HepG2 (cell line): Measurements from ENCODE around the gene PPFIA2. TPM values are rescaled to one million over a fixed set of nuclear protein-coding genes. Genes with fewer than 3 reads are reported as not detected.

Source experiments
- ATAC-seq: fragments of 200-7000 bp; cut with Tn5 transposase; 3 replicates; pipeline ENCODE4 v1.9.1; 2020; ENCODE audit warnings: mild to moderate bottlenecking, moderate library complexity
- BruUV-seq: library from RNA; stranded (reverse); fragments of 400-500 nt; replicated peaks from 2 replicates; lab custom pipeline; 2021; lab: Mats Ljungman, UMichigan
- CTCF ChIA-PET: fragments of 300-600 bp; formaldehyde crosslinking; extraction: SDS; loops from one replicate; lab custom pipeline; 2021; ENCODE audit warnings: low total read pairs, inconsistent platforms, low intra/inter-chr PET ratio; lab: Yijun Ruan, JAX
- POLR2A ChIA-PET: fragments of 350-600 bp; sonication (Branson Sonifier 250); formaldehyde crosslinking; loops from one replicate; lab custom pipeline; 2020; ENCODE audit warnings: antibody characterized with exemption, inconsistent platforms; lab: Yijun Ruan, JAX
- DNase-seq: peaks from one replicate; pipeline ENCODE4 v3.0.0-alpha.2; 2015; ENCODE audit warnings: low spot score
- FAIRE-seq: peaks from 3 replicates; lab custom pipeline; 2011; peaks lifted over from hg19 to GRCh38; lab: Jason Lieb, UNC
- H2AFZ ChIP-seq: one replicate; pipeline ENCODE4 v1.6.1; 2011; ENCODE audit warnings: low read length, inconsistent platforms
- H3K27ac ChIP-seq: fragments of 300-600 bp; 3 replicates; pipeline ENCODE4 v1.8.0; 2011; ENCODE audit warnings: mixed run types, mild to moderate bottlenecking, mixed read lengths, low read length, inconsistent platforms; ENCODE audit not compliant: insufficient read depth; ENCODE audit errors: extremely low read length
- H3K27me3 ChIP-seq, 2 experiments: fragments of 200-600 bp in 1 of 2; 2 replicates in 1 of 2; 3 replicates in 1 of 2; pipeline versions ENCODE4 v1.6.0 to v1.8.0; 2011; ENCODE audit warnings: low read length in 2 of 2, mild to moderate bottlenecking in 2 of 2, moderate library complexity in 2 of 2, inconsistent platforms in 1 of 2; ENCODE audit not compliant: insufficient read depth in 2 of 2, control insufficient read depth in 1 of 2
- H3K36me3 ChIP-seq, 2 experiments: fragments of 200-600 bp in 1 of 2; replicated peaks in 1 of 2; 2 replicates in 1 of 2; 3 replicates in 1 of 2; pipeline versions ENCODE4 v1.5.1 to v1.8.0; 2011; ENCODE audit warnings: low read length in 2 of 2, inconsistent platforms in 1 of 2; ENCODE audit not compliant: insufficient read depth in 2 of 2, control insufficient read depth in 1 of 2
- H3K4me1 ChIP-seq: 2 replicates; pipeline ENCODE4 v1.5.1; 2012; ENCODE audit warnings: low read length, inconsistent platforms; ENCODE audit not compliant: insufficient read depth
- H3K4me2 ChIP-seq: 2 replicates; pipeline ENCODE4 v1.6.0; 2011; ENCODE audit warnings: low read depth, low read length, inconsistent platforms
- H3K4me3 ChIP-seq, 3 experiments: fragments of 200-600 bp in 1 of 3; sonication (generic), shearing (Covaris generic) in 1 of 3; replicated peaks in 1 of 3; 2 replicates each; pipeline ENCODE4 v1.5.1; 2011 to 2016; ENCODE audit warnings: low read length in 3 of 3, inconsistent platforms in 2 of 3, low read depth in 2 of 3, mild to moderate bottlenecking in 2 of 3, control low read depth in 1 of 3, mixed read lengths in 1 of 3; ENCODE audit not compliant: insufficient read depth in 1 of 3
- H3K79me2 ChIP-seq: one replicate; pipeline ENCODE4 v1.6.1; 2011; ENCODE audit warnings: low read length, inconsistent platforms; ENCODE audit not compliant: insufficient read depth
- H3K9ac ChIP-seq: 2 replicates; pipeline ENCODE4 v1.6.0; 2011; ENCODE audit warnings: mild to moderate bottlenecking, low read depth, low read length, inconsistent platforms; ENCODE audit not compliant: insufficient read depth
- H3K9me3 ChIP-seq: 2 replicates; pipeline ENCODE4 v1.5.1; 2012; ENCODE audit warnings: mild to moderate bottlenecking, low read length
- H4K20me1 ChIP-seq: 2 replicates; pipeline ENCODE4 v1.6.0; 2011; ENCODE audit warnings: inconsistent platforms, mild to moderate bottlenecking, low read length, moderate library complexity; ENCODE audit not compliant: insufficient read depth
- ELF3 ChIP-seq: IDR thresholded peaks from 2 replicates; pipeline ENCODE4 v1.6.1; 2016; ENCODE audit warnings: missing genetic modification reagents, missing compliant biosample characterization
- FOXJ3 ChIP-seq: sonication (generic); formaldehyde crosslinking; IDR thresholded peaks from 2 replicates; pipeline ENCODE4 v1.4.0; 2020; ENCODE audit warnings: missing genetic modification reagents, mild to moderate bottlenecking, borderline replicate concordance
- JUN ChIP-seq: sonication (generic); formaldehyde crosslinking; IDR thresholded peaks from 2 replicates; pipeline ENCODE4 v1.4.0; 2020; ENCODE audit warnings: mild to moderate bottlenecking, missing genetic modification reagents
- KDM3A ChIP-seq: IDR thresholded peaks from 2 replicates; pipeline ENCODE4 v1.6.1; 2018; ENCODE audit warnings: low read depth, missing compliant biosample characterization
- NRL ChIP-seq: sonication (generic); formaldehyde crosslinking; IDR thresholded peaks from 2 replicates; pipeline ENCODE4 v1.5.0; 2020; ENCODE audit warnings: missing genetic modification reagents, mild to moderate bottlenecking, moderate library complexity, borderline replicate concordance
- PAF1 ChIP-seq: IDR thresholded peaks from 2 replicates; pipeline ENCODE4 v1.6.1; 2016; ENCODE audit warnings: missing genetic modification reagents, missing compliant biosample characterization
- TBP ChIP-seq: sonication (generic); formaldehyde crosslinking; IDR thresholded peaks from 2 replicates; pipeline ENCODE4 v1.5.0; 2020; ENCODE audit warnings: missing genetic modification reagents
- ZNF143 ChIP-seq: sonication (generic); formaldehyde crosslinking; IDR thresholded peaks from 2 replicates; pipeline ENCODE4 v1.4.0; 2020; ENCODE audit warnings: missing genetic modification reagents
- ZNF230 ChIP-seq: sonication (generic); formaldehyde crosslinking; IDR thresholded peaks from 2 replicates; pipeline ENCODE4 v1.4.0; 2020; ENCODE audit warnings: mild to moderate bottlenecking, missing genetic modification reagents
- ZNF703 ChIP-seq: sonication (generic); formaldehyde crosslinking; IDR thresholded peaks from 2 replicates; pipeline ENCODE4 v1.5.1; 2020; ENCODE audit warnings: missing genetic modification reagents, mild to moderate bottlenecking, moderate library complexity, borderline replicate concordance
- ZNF816 ChIP-seq: sonication (generic); formaldehyde crosslinking; IDR thresholded peaks from 2 replicates; pipeline ENCODE4 v1.8.0; 2022; ENCODE audit warnings: missing genetic modification reagents, mild to moderate bottlenecking, borderline replicate concordance
- WGBS: methylation state at CpG from one replicate; pipeline ENCODE4 v1.1.6; 2017; ENCODE audit warnings: low lambda C conversion rate; 5-methylcytosine and 5-hydroxymethylcytosine counted together
- in situ Hi-C: cut with HindIII; loops from 2 replicates; pipeline ENCODE4 v1.10.0; 2017; ENCODE audit warnings: low pct_unique_long_range_greater_than_20kb; ENCODE audit not compliant: extremely low pct_ligation_motif_present
- intact Hi-C: fragments of 100-400 bp; cut with micrococcal nuclease; formaldehyde crosslinking; loops from one replicate; pipeline ENCODE4 v1.10.0; 2022; ENCODE audit not compliant: unreplicated experiment
- polyA plus RNA-seq, 8 experiments: library from polyadenylated mRNA; depleted of rRNA in 3 of 8; stranded (reverse) in 7 of 8; unstranded in 1 of 8; fragments of >200 nt; fragmentation: Illumina TruSeq in 4 of 8; extraction: Trizol in 4 of 8; gene quantifications; 2 replicates each; pipeline versions ENCODE4 v1.2.1 to v1.2.3, GENCODE V29; 2011 to 2016; ENCODE audit warnings: low read depth in 4 of 8, missing spikeins in 1 of 8, mixed read lengths in 1 of 8; ENCODE audit not compliant: insufficient read depth in 1 of 8
- total RNA-seq, 5 experiments: library from RNA; depleted of rRNA; stranded (reverse); fragments of >200 nt; fragmentation: Illumina TruSeq; extraction: Trizol; gene quantifications; 2 replicates each; pipeline ENCODE4 v1.2.3, GENCODE V29; 2016; ENCODE audit warnings: low read depth in 1 of 5
- TF ChIP-seq, protein P1 (sequence below): sonication (generic); formaldehyde crosslinking; IDR thresholded peaks from 2 replicates; pipeline ENCODE4 v1.4.0; 2020; ENCODE audit warnings: missing genetic modification reagents
- TF ChIP-seq, protein P2 (sequence below): IDR thresholded peaks from 2 replicates; pipeline ENCODE4 v1.4.0; 2020; ENCODE audit warnings: mild to moderate bottlenecking, missing genetic modification reagents

The PPFIA2 gene
- total and polyA plus RNA-seq, 2 of the 13 experiments (the other 11 are each of a cell fraction or from before 2014, with no cell fraction given) = 0.05 TPM; not detected in 1

DNA sequence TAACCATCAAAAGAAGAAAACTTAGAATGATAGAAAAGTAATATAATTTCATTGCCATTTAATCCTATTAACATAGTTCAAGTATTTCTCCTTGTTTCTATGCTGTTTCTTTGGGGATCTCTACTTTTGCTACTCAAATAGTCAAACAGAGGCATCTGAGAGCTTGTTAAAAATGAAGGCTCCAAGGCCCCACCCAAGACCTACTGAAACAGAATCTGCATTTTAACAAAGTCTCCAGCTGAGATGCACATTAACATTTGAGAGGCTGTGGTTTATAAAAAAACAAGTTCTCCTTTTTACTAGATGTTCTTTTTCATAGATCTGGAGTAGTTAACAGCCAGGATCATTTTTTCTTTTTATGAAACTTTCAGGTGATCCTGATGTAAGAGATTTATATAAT is 31.8 kb downstream of the PPFIA2 start (continued):
- TF ChIP-seq, protein P1, sequence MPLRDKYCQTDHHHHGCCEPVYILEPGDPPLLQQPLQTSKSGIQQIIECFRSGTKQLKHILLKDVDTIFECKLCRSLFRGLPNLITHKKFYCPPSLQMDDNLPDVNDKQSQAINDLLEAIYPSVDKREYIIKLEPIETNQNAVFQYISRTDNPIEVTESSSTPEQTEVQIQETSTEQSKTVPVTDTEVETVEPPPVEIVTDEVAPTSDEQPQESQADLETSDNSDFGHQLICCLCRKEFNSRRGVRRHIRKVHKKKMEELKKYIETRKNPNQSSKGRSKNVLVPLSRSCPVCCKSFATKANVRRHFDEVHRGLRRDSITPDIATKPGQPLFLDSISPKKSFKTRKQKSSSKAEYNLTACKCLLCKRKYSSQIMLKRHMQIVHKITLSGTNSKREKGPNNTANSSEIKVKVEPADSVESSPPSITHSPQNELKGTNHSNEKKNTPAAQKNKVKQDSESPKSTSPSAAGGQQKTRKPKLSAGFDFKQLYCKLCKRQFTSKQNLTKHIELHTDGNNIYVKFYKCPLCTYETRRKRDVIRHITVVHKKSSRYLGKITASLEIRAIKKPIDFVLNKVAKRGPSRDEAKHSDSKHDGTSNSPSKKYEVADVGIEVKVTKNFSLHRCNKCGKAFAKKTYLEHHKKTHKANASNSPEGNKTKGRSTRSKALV (CRISPR knock-in tag) = no peak
- no peak for TF ChIP-seq TBP (CRISPR knock-in tag)
- no peak for TF ChIP-seq PAF1 (CRISPR knock-in tag)

DNA sequence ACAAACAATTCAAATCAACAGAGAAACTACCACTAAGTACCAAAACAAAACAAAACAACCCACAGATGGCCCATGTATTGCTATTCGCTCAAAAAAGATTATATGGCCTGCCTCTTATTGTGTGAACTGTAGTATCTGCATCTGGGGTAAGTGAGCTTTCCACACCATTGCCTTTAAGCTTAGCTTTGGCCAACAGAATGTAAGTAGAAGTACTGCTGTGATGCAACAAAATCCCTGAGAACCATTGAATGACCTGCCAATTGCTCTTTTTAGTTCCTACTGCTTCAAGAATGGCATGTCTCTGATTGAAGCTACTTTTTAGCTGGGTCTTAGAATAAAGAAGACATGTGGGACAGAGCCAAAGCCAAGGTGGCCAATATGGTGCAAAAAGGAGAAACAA is 32.5 kb downstream of the PPFIA2 start:
- H4K20me1 ChIP-seq = no peaks in the 10 kb centered on the region
- ChIA-PET CTCF (no interaction called here), POLR2A (no interaction called here)
- H3K4me1 ChIP-seq = no peaks in the 10 kb centered on the region
- TF ChIP-seq ZNF143 (CRISPR knock-in tag) = no peak
- H3K4me2 ChIP-seq = no peak overlapping the region
- in situ Hi-C loops (no loop called here), intact Hi-C loops (no loop called here)
- BruUV-seq = no TSS peak
- H3K27me3 ChIP-seq = no peaks in the 10 kb centered on the region
- FAIRE-seq = no peak
- H3K79me2 ChIP-seq = no peaks in the 10 kb centered on the region
- H2AFZ ChIP-seq = no peak overlapping the region
- H3K36me3 ChIP-seq = no peaks in the 10 kb centered on the region
- no peak for ATAC-seq
- no peak overlapping the region for H3K9ac ChIP-seq
- DNase-seq = no peak
- 0% methylated on average over 1 of the region's 1 CpG for WGBS
- H3K27ac ChIP-seq = no peak overlapping the region
- H3K9me3 ChIP-seq = no peaks in the 10 kb centered on the region
- H3K4me3 ChIP-seq = no peak overlapping the region

DNA sequence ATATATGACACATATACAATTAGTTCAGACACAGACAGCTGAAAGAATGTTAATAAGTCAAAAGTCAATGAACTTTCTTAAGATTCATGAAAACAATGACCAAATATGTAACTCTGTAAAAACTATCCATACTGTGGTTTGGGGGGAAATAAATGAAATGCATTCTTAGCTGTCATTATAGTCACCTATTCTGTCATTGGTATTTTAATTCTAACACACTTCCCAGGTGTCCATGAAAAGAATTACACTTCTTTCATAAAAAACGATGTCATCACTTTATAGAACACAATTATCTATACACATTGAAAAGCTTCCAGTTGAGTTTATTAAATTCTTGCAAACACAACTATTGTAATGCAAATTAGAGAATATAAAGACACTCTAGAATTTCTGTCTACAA is 35.8 kb downstream of the PPFIA2 start:
- ChIA-PET POLR2A (no interaction called here), CTCF (no interaction called here)
- ATAC-seq = no peak
- in situ Hi-C loops (no loop called here), intact Hi-C loops (no loop called here)
- H3K27ac ChIP-seq = no peak overlapping the region
- H2AFZ ChIP-seq = no peak overlapping the region
- H3K79me2 ChIP-seq = no peaks in the 10 kb centered on the region
- no peaks in the 10 kb centered on the region for H3K9me3 ChIP-seq
- 0% methylated on average over 1 of the region's 1 CpG for WGBS
- no peaks in the 10 kb centered on the region for H3K27me3 ChIP-seq
- no peaks in the 10 kb centered on the region for H4K20me1 ChIP-seq
- no peak overlapping the region for H3K4me3 ChIP-seq
- no peak for FAIRE-seq
- H3K36me3 ChIP-seq = no peaks in the 10 kb centered on the region
- no TSS peak for BruUV-seq
- H3K4me1 ChIP-seq = no peaks in the 10 kb centered on the region
- no peak for DNase-seq
- no peak overlapping the region for H3K4me2 ChIP-seq
- H3K9ac ChIP-seq = no peak overlapping the region
- TF ChIP-seq NRL (no peak), ZNF703 (no peak), ZNF230 (CRISPR knock-in tag) (no peak), FOXJ3 (no peak), KDM3A (CRISPR knock-in tag) (no peak), JUN (CRISPR knock-in tag) (no peak), ELF3 (no peak), ZNF816 (CRISPR knock-in tag) (no peak)
- TF ChIP-seq, protein P2, sequence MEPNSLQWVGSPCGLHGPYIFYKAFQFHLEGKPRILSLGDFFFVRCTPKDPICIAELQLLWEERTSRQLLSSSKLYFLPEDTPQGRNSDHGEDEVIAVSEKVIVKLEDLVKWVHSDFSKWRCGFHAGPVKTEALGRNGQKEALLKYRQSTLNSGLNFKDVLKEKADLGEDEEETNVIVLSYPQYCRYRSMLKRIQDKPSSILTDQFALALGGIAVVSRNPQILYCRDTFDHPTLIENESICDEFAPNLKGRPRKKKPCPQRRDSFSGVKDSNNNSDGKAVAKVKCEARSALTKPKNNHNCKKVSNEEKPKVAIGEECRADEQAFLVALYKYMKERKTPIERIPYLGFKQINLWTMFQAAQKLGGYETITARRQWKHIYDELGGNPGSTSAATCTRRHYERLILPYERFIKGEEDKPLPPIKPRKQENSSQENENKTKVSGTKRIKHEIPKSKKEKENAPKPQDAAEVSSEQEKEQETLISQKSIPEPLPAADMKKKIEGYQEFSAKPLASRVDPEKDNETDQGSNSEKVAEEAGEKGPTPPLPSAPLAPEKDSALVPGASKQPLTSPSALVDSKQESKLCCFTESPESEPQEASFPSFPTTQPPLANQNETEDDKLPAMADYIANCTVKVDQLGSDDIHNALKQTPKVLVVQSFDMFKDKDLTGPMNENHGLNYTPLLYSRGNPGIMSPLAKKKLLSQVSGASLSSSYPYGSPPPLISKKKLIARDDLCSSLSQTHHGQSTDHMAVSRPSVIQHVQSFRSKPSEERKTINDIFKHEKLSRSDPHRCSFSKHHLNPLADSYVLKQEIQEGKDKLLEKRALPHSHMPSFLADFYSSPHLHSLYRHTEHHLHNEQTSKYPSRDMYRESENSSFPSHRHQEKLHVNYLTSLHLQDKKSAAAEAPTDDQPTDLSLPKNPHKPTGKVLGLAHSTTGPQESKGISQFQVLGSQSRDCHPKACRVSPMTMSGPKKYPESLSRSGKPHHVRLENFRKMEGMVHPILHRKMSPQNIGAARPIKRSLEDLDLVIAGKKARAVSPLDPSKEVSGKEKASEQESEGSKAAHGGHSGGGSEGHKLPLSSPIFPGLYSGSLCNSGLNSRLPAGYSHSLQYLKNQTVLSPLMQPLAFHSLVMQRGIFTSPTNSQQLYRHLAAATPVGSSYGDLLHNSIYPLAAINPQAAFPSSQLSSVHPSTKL (CRISPR knock-in tag) = no peak
